C4-2B (cell line): ENCODE results near the gene ADAP1.

Experiments
- ZFX ChIP-seq: fragments of 450-650 bp; IDR thresholded peaks from 2 replicates; pipeline ENCODE4 v1.6.1; 2017
- TF ChIP-seq, protein P1 (sequence below): fragments of 450-650 bp; conservative IDR thresholded peaks from 2 replicates; pipeline ENCODE4 v1.5.1; 2017; ENCODE audit warnings: mild to moderate bottlenecking

DNA sequence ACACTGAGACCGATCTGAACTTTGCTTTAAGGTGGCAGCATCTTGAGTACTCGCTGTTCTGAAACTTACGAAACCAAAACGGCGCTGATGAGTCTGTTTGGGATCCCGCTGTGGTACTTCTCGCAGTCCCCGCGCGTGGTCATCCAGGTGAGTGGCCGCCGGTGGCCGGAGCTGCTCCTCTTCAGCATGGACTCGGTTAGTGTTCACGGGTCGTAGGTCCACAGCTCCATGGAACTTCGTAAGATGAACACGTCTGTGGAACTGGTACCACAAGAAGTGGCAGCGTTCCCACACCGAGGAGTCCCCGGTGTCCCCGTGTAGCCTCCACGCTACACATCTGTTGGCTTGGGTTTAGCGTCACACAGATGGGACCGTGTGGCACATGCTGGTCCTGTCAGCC lies 88.6 kb downstream of the ADAP1 start:
- TF ChIP-seq, protein P1, sequence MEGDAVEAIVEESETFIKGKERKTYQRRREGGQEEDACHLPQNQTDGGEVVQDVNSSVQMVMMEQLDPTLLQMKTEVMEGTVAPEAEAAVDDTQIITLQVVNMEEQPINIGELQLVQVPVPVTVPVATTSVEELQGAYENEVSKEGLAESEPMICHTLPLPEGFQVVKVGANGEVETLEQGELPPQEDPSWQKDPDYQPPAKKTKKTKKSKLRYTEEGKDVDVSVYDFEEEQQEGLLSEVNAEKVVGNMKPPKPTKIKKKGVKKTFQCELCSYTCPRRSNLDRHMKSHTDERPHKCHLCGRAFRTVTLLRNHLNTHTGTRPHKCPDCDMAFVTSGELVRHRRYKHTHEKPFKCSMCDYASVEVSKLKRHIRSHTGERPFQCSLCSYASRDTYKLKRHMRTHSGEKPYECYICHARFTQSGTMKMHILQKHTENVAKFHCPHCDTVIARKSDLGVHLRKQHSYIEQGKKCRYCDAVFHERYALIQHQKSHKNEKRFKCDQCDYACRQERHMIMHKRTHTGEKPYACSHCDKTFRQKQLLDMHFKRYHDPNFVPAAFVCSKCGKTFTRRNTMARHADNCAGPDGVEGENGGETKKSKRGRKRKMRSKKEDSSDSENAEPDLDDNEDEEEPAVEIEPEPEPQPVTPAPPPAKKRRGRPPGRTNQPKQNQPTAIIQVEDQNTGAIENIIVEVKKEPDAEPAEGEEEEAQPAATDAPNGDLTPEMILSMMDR: no peak
- TF ChIP-seq ZFX: no peak
